IPS-18a (cell line): ENCODE results near the gene PRSS33.

Experiments
- H3K27ac ChIP-seq: one replicate; pipeline ENCODE4 v1.5.1; 2013; ENCODE audit warnings: low read length
- H3K27me3 ChIP-seq: one replicate; pipeline ENCODE4 v1.6.1; 2013; ENCODE audit warnings: mild to moderate bottlenecking, low read length; ENCODE audit not compliant: control insufficient read depth, insufficient read depth
- H3K36me3 ChIP-seq: one replicate; pipeline ENCODE4 v1.6.1; 2013; ENCODE audit warnings: low read depth, low read length; ENCODE audit not compliant: control insufficient read depth
- H3K4me1 ChIP-seq: one replicate; pipeline ENCODE4 v1.6.1; 2013; ENCODE audit warnings: low read depth, low read length; ENCODE audit not compliant: control insufficient read depth
- H3K4me3 ChIP-seq: one replicate; pipeline ENCODE4 v1.5.1; 2013; ENCODE audit warnings: low read length
- H3K9ac ChIP-seq: one replicate; pipeline ENCODE4 v1.6.1; 2013; ENCODE audit warnings: mild to moderate bottlenecking, low read length, moderate library complexity
- H3K9me3 ChIP-seq: one replicate; pipeline ENCODE4 v1.6.1; 2013; ENCODE audit warnings: low read depth, low read length; ENCODE audit not compliant: control insufficient read depth

PRSS33 gene

DNA sequence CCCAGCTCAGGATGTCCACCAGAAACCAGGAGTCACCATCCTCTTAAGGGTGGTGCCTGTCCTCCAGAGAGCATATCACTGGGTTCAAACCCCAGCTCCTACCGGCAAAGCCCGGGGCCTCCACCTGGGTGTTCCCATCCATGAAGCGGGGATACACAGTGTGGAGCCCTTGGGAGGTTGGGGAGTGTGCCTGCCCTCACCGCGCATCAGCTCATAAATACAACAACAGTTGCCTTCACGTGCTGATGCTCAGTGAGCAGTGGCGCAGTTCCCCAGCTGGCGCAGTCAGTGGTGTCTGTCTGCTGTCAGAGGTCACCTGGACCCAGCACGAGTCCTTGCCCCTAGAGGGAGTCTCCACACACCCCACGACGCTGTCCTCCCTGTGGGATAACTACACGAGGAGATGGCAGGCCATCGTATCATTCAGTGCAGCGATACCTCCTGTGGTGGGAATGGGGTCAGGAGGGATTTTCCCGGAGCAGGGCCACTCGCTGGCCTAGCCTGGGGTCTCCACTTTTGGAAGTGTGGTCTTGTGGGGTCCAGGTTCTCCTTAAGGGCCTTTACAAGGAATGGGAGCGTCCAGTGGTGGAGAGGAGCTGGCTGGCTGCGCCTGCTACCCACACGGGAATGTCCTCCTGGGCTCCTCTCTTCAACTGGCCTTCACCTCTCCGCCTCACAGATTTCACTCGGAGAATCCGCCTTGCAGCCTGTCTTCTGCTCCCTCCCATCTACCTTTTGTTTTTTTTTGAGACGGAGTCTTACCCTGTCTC, 8.0 kb downstream of the PRSS33 start:
- Histone ChIP-seq H3K36me3 (peaks cover 13% of the 10 kb centered on the region), H3K9ac (no peak overlapping the region), H3K27me3 (no peaks in the 10 kb centered on the region), H3K27ac (no peak overlapping the region), H3K4me3 (no peak overlapping the region), H3K9me3 (no peaks in the 10 kb centered on the region), H3K4me1 (peaks cover 5% of the 10 kb centered on the region)

DNA sequence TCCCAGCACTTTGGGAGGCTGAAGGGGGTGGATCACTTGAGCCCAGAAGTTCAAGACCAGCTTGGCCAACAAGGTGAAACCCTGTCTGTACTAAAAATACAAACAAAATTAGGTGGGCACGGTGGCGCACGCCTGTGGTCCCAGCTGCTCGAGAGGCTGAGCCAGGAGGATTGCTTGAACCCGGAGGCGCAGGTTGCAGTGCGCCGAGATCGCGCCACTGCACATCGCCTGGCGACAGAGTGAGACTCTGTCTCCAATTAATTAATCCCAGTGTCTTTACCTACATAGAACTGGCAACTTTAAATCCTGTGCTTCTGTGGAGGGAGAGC, 8.8 kb downstream of the PRSS33 start:
- Histone ChIP-seq H3K27me3 (no peaks in the 10 kb centered on the region), H3K9me3 (no peaks in the 10 kb centered on the region), H3K4me3 (peak overlapping the region; percentile 92), H3K36me3 (peaks cover 17% of the 10 kb centered on the region), H3K27ac (no peak overlapping the region), H3K9ac (peak overlapping the region; percentile 96), H3K4me1 (peaks cover 5% of the 10 kb centered on the region)

DNA sequence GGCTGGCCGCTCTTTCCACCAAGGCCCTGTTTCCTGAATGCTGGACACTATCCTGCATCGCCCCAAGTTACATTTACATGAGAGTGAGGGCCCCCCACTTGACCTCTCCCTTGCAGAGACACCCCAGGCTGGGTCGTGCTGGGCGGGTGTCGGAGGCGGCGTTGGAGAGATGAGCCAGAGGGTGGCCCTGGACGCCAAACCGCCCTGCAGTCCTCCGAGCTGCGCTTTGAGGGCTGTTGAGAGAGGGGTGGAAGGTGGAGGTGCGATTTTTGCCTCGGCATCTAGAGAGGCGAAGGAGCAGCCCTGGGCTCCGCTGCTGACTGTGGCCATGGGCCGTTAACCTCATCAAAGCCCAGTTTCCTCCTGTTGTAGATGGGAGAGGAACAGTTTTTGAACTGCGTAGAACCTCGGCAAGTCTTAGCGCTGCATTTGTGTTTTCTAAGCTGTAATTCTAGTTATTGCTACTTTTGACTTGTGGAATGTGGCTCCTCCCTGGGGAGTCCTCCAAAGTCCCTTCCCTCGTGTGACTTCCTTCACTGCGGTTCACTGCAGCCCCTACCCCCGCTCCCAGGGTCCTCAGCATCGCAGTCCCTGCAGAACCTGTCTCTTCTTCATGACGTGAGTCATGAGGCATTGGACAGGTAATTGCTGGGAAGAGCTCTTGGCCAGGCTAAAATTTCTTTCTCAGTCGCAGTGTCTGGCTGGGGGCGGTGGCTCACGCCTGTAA, 9.3 kb downstream of the PRSS33 start:
- H3K36me3 ChIP-seq: peaks cover 17% of the 10 kb centered on the region
- no peaks in the 10 kb centered on the region for H3K27me3 ChIP-seq
- H3K9ac ChIP-seq: peak overlapping the region; percentile 96
- no peaks in the 10 kb centered on the region for H3K9me3 ChIP-seq
- peak overlapping the region; percentile 92 for H3K4me3 ChIP-seq
- H3K27ac ChIP-seq: peak overlapping the region; percentile 97
- H3K4me1 ChIP-seq: peaks cover 5% of the 10 kb centered on the region

DNA sequence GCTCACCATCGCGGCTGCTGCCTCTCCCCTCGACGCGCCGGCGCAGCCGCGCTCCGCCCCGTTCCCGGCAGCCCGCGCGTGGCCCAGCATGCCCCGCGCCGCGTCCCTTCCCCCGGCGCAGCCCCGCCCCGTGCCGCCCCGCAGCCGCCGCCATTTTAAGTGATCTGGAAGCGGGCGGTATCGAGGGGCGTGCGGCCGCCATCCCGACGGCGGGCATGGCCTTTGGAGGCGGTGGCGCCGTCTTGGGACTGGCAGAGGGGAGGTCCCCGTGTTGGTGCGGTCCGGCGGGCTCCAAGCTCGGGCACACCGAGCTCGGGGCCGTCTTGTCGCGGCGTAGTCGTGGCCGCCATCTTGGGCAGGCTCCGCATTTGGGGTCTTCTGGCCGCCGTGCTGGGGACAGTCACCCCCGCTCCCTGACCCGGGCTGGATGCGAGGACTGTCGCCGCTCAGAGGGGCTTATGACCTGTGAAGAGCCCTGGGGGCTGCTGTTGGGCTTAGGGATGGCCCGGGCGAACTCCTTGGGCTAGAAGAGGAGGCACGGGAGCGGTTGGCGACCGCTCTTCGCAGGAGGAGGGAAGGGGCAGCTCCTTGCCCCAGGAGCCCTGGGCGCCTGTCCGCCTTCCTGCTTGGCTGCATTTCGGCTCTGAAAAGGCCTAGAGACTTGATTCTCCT, 10.0 kb downstream of the PRSS33 start, which contains the start of gene ELOB:
Gene ELOB (minus strand): TSS at position 50 of the 672 bp plus-strand sequence. CDS start 41 bp downstream, at position 9.
- Histone ChIP-seq H3K4me1 (peaks cover 5% of the 10 kb centered on the region), H3K36me3 (peaks cover 17% of the 10 kb centered on the region), H3K9ac (peak within 1 kb of the TSS; percentile 96), H3K27ac (peak within 1 kb of the TSS; percentile 97), H3K27me3 (no peaks in the 10 kb centered on the region), H3K9me3 (no peaks in the 10 kb centered on the region), H3K4me3 (peak within 1 kb of the TSS; percentile 97)

DNA sequence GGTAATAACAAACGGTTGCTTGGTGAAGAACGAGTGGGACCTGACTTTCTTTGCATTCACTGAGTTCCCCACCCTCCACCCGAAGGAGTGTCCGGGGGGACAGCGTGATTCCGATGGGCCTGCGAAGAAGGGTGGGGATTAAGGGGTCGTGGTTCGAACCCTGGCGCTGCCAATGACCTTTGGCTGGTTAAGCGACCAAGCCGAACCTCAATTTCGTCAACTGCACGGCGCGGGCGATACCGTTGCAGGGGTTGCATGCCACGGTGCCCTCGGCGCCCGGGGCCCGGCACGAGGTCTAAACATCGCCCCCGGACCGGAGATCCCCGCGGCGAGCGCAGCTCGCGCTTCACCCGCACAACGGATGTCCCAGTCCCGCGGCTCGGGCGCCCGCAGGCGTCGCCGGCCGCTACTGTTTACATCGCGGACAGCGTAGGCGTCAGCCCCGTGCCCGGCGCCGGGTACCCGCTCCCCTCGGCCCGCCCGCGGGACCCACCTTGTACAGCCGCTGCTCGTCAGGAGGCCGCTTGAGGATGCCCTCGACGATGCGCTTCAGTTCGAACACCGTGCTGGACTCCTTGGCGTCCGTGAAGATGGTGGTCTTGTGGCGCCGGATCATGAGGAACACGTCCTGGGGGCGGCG, 10.7 kb downstream of the PRSS33 start:
- peaks cover 5% of the 10 kb centered on the region for H3K4me1 ChIP-seq
- no peak overlapping the region for H3K27ac ChIP-seq
- no peaks in the 10 kb centered on the region for H3K9me3 ChIP-seq
- peak overlapping the region; percentile 97 for H3K4me3 ChIP-seq
- H3K36me3 ChIP-seq: peaks cover 22% of the 10 kb centered on the region
- H3K9ac ChIP-seq: peak overlapping the region; percentile 89
- H3K27me3 ChIP-seq: no peaks in the 10 kb centered on the region

DNA sequence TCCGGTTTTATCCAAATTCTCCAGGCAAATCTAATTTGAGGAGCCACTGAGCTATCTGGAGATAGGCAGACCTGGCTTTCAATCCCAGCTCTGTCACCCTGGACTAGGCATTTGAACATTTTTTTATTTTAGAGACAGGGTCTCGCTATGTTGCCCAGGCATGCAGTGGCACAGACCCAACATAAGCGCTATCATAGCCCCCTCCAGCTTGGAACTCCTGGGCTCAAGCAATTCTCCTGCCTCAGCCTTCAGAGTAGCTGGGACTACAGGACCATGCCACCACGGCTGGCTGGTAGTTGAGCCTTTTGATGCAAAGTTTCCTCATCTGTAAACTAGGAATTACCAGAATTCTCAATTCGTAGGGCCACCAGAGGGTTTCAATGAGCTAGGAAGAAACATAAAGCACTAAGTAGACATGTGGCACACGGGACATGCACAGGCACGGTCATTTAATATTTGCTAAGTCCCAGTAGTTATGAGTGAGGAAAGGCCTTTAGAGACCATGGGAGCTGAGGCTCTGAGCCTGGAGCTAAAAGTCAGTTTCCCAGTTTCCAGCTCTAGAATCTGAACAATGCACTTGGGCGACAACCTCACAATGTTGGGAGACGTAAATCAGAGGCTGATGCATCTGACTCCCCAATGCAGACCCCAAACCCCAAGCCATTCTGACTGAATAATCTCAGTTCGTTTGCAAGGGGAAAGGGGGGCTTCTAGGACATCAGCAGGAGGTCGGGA, 11.4 kb downstream of the PRSS33 start:
- peak overlapping the region; percentile 97 for H3K4me3 ChIP-seq
- no peaks in the 10 kb centered on the region for H3K9me3 ChIP-seq
- no peaks in the 10 kb centered on the region for H3K27me3 ChIP-seq
- H3K9ac ChIP-seq: peak overlapping the region; percentile 89
- no peak overlapping the region for H3K27ac ChIP-seq
- H3K4me1 ChIP-seq: peaks cover 5% of the 10 kb centered on the region
- peaks cover 29% of the 10 kb centered on the region for H3K36me3 ChIP-seq

DNA sequence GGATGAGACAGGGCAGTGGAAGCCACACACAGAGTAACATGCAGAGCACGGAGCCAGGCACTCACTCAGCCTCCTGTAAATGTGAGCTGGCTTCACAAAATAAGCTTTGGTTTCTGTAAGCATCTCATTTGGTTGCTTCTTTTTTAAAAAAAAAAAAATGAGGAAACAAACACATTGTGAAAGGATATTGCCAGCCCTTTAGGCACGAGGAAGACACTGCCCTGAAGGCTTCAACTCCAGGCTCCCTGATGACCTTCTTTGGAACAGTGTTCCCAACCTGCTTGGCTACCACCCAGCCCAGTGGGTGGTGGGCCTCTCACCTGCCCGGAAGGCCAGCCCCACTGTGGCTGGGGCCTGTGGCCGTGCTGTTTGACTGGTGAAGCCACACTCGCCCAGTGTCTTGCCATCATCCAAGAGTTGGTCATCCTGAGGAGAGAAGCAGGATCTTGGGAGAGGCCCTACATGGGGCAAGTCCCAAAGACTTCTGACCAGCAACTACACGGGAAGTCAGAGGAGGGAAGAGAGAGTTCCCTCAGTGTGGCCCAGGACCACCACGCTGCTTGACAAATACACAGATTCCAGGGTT, 12.1 kb downstream of the PRSS33 start:
- Histone ChIP-seq H3K27me3 (no peaks in the 10 kb centered on the region), H3K36me3 (peaks cover 36% of the 10 kb centered on the region), H3K9ac (no peak overlapping the region), H3K27ac (no peak overlapping the region), H3K4me3 (no peak overlapping the region), H3K9me3 (no peaks in the 10 kb centered on the region), H3K4me1 (peaks cover 5% of the 10 kb centered on the region)

DNA sequence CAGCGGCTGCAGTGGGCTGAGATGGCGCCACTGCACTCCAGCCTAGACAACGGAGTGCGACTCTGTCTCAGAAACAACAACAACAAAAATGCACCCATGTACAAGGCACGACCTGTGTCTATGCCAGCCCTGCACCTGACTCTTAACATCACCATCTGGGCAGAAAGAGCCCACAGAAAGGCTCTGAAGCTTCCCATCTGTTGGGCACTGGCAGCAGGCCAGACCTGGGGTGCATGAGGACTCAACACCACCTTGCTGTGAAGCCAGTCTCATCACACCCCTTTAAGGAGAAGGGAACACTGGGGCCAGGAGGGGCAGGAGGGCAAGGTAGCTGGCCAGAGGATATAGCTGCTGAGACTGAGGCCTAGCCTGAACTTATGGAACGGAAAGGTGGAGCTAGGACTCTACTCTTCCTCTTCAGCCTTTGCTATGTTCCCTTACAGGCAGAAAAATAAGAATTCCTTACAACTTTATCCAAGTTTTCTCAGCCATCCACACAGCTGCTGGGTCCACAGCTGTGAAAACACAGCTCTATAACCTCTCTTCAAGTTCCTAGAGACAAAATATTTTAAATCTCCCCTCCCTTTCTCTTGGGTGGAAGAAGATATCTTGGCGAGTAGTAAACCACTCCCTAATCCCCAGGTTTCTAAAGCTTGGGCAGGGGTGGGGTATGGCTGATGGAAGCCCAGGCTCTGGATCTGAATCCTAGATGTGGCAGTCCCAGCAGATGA, 13.0 kb downstream of the PRSS33 start:
- H3K9me3 ChIP-seq: no peaks in the 10 kb centered on the region
- H3K36me3 ChIP-seq: peaks cover 45% of the 10 kb centered on the region
- no peak overlapping the region for H3K4me3 ChIP-seq
- H3K27ac ChIP-seq: no peak overlapping the region
- H3K9ac ChIP-seq: no peak overlapping the region
- H3K27me3 ChIP-seq: no peaks in the 10 kb centered on the region
- peaks cover 5% of the 10 kb centered on the region for H3K4me1 ChIP-seq

DNA sequence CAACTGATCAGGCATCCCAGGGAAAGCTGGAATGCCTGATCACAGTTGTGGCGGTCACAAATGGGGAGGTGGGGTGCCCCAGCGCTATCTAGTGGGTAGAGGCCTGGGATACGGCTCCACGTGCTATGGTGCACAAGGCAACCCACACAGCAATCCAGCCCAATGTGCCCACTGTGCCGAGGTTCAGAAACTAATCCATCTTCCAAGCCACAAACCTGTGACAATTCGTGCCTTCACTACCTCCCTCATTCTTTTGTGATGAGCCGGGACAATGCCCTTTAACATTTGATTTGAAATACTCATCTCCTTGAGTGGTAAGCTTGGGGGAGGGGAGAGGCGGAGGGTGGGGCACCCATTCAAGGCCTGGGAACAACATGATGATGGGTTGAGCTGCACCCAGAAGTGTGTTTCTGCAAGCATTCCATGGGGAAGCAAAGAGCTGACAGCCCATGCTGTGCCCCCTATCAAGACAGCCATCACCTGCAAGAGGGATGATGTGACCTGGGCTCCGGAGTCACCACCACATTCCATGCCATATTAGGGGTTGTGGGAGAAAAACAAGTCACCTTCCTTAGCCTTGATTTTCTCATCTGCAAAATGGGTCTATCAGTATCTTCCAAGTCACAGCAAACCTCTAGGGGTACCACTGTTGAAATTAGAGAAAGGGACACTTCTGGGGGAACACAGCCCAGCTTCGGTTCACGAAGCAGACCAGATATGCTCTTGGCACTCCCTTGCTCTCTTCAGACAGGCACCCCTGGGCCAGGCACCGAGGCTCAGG, 14.0 kb downstream of the PRSS33 start:
- Histone ChIP-seq H3K27ac (no peak overlapping the region), H3K27me3 (no peaks in the 10 kb centered on the region), H3K4me1 (peaks cover 2% of the 10 kb centered on the region), H3K36me3 (peaks cover 54% of the 10 kb centered on the region), H3K9ac (no peak overlapping the region), H3K4me3 (no peak overlapping the region), H3K9me3 (no peaks in the 10 kb centered on the region)
